Lower leg skin (tissue), 3 donors: ENCODE data around the gene SURF6.

Experiments used
- POLR2A ChIP-seq, 2 donors: fragments of 450-650 bp; IDR thresholded peaks; one replicate each; pipeline ENCODE4 v1.6.1; 2016 to 2017; ENCODE audit warnings: antibody characterized with exemption in 2 of 2, mild to moderate bottlenecking in 1 of 2, moderate library complexity in 1 of 2
- TF ChIP-seq, protein P1 (sequence below), 3 donors: fragments of 450-650 bp; IDR thresholded peaks; one replicate each; pipeline ENCODE4 v1.5.1; 2016; ENCODE audit warnings: antibody characterized with exemption in 3 of 3, mild to moderate bottlenecking in 3 of 3, moderate library complexity in 2 of 3

DNA sequence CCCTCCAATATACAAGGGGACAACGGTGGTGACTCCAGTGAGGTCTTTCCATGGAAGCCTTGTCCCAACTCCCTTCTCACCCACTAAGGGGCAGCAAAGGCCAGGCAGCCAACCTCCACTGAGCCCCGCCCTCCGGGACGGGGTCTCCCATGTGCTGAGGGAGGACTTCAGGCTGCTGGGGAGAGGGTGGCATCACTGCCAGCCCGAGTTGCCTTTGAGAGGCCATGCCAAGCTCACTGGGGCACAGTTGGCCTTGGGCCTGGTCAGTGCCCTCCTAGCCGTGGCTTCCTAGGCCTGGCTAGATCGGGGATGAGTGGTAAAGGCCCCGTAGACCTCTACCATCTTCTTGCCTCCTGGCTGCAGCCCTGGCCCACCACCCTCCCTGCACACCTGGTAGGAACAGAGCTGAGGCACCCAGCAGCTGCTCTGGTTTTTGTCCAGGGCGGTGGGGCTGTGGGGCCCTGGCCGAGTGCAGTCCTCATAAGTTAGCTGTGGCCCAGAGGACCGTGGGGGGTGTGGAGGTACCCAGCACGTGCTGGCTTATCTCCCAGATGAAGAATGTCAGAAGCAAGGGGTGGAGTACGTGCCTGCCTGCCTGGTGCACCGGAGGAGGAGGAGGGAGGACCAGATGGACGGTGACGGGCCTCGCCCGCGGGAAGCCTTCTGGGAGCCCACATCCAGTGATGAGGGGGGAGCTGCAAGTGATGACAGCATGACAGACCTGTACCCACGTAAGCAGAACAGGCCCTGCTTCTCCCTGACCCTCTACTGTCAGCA is 23.6 kb upstream of the SURF6 start:
- TF ChIP-seq, protein P1, sequence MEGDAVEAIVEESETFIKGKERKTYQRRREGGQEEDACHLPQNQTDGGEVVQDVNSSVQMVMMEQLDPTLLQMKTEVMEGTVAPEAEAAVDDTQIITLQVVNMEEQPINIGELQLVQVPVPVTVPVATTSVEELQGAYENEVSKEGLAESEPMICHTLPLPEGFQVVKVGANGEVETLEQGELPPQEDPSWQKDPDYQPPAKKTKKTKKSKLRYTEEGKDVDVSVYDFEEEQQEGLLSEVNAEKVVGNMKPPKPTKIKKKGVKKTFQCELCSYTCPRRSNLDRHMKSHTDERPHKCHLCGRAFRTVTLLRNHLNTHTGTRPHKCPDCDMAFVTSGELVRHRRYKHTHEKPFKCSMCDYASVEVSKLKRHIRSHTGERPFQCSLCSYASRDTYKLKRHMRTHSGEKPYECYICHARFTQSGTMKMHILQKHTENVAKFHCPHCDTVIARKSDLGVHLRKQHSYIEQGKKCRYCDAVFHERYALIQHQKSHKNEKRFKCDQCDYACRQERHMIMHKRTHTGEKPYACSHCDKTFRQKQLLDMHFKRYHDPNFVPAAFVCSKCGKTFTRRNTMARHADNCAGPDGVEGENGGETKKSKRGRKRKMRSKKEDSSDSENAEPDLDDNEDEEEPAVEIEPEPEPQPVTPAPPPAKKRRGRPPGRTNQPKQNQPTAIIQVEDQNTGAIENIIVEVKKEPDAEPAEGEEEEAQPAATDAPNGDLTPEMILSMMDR (IDR thresholded peaks at IDR 0.05), result no peak
- TF ChIP-seq POLR2A (IDR thresholded peaks at IDR 0.05), result no peak
